ENCODE data around the gene ULK4.

- no peak for TF ChIP-seq POLR2A (IDR thresholded peaks at IDR 0.05; ENCODE audit: low read depth, low read length)
- TF ChIP-seq POLR2AphosphoS5 (IDR thresholded peaks at IDR 0.05; ENCODE audit: low read depth, low read length): no peak
- no peak for TF ChIP-seq TAF1 (IDR thresholded peaks at IDR 0.05; ENCODE audit: low read depth, low read length)
- TF ChIP-seq SPI1 (IDR thresholded peaks at IDR 0.05; ENCODE audit: low read depth, low read length): no peak
Observed at GRCh38 chr3:41768363-41768762, 193.5 kb downstream of the ULK4 start.

Measured in GM12891 (cell line).